ENCODE results near the gene GALNTL6. TPM values are rescaled to one million over a fixed set of nuclear protein-coding genes. Genes with fewer than 3 reads are reported as not detected.

Gene GALNTL6
- total and polyA plus RNA-seq, 2 experiments from 2014 or later = 0.38 to 0.40 TPM

DNA sequence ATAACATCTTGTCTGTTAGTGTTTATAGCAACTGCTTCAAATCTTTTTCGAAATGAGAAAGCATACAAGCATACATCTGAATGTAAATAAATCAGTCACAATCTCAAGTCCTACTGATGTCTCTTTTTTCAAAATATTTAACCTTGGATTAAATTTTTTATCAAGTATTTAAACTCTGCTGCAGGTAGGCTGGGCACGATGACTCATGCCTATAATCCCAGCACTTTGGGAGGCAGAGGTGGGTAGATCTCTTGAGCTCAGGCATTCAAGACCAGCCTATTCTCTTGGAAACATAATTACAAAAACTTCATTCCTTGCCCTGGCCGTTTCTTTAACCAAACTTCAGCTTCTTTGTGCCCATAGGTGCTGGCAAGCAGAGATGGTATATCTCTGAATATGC, 815.1 kb downstream of the GALNTL6 start:
- H3K36me3 ChIP-seq (ENCODE audit: insufficient read depth) = no peaks in the 10 kb centered on the region
- H3K9me2 ChIP-seq (ENCODE audit: insufficient read depth) = no peaks in the 10 kb centered on the region
- no peaks in the 10 kb centered on the region for H3K36me3 Mint-ChIP-seq (ENCODE audit: low read depth)
- TF ChIP-seq EZH2phosphoT487 (IDR thresholded peaks at IDR 0.05; ENCODE audit: unreplicated experiment) = no peak
- TF ChIP-seq, protein P1, sequence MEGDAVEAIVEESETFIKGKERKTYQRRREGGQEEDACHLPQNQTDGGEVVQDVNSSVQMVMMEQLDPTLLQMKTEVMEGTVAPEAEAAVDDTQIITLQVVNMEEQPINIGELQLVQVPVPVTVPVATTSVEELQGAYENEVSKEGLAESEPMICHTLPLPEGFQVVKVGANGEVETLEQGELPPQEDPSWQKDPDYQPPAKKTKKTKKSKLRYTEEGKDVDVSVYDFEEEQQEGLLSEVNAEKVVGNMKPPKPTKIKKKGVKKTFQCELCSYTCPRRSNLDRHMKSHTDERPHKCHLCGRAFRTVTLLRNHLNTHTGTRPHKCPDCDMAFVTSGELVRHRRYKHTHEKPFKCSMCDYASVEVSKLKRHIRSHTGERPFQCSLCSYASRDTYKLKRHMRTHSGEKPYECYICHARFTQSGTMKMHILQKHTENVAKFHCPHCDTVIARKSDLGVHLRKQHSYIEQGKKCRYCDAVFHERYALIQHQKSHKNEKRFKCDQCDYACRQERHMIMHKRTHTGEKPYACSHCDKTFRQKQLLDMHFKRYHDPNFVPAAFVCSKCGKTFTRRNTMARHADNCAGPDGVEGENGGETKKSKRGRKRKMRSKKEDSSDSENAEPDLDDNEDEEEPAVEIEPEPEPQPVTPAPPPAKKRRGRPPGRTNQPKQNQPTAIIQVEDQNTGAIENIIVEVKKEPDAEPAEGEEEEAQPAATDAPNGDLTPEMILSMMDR (conservative IDR thresholded peaks at IDR 0.05; ENCODE audit: low read depth in 2 of 2) = no peak
- TF ChIP-seq, protein P2, sequence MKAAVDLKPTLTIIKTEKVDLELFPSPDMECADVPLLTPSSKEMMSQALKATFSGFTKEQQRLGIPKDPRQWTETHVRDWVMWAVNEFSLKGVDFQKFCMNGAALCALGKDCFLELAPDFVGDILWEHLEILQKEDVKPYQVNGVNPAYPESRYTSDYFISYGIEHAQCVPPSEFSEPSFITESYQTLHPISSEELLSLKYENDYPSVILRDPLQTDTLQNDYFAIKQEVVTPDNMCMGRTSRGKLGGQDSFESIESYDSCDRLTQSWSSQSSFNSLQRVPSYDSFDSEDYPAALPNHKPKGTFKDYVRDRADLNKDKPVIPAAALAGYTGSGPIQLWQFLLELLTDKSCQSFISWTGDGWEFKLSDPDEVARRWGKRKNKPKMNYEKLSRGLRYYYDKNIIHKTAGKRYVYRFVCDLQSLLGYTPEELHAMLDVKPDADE (IDR thresholded peaks at IDR 0.05) = no peak
- no peak for TF ChIP-seq CREB1 (CRISPR knock-in tag; IDR thresholded peaks at IDR 0.05; ENCODE audit: low read depth)
- no peaks in the 10 kb centered on the region; the same call in 2 of the 3 replicates for H3K9me3 Mint-ChIP-seq
- no peaks in the 10 kb centered on the region for H3K27me3 Mint-ChIP-seq (ENCODE audit: insufficient read depth, low read depth, poor library complexity)
- H3K27me3 ChIP-seq (ENCODE audit: insufficient read depth) = no peaks in the 10 kb centered on the region
- H3K4me1 Mint-ChIP-seq = peaks cover 11% of the 10 kb centered on the region; the same call in 2 of the 3 replicates
- H3K4me3 Mint-ChIP-seq = no peak overlapping the region
- H2AFZ ChIP-seq = no peak overlapping the region
- H3K4me2 ChIP-seq = no peak overlapping the region
- no peaks in the 10 kb centered on the region for H3F3A ChIP-seq (replicated peaks; ENCODE audit: low read depth)
- H3K27ac Mint-ChIP-seq = no peak overlapping the region
- H3K4me3 ChIP-seq = no peak overlapping the region
- H3K4me1 ChIP-seq (ENCODE audit: insufficient read depth) = peaks cover 7% of the 10 kb centered on the region; the same call in 1 of the 2 replicates
- H3K79me2 ChIP-seq (replicated peaks; ENCODE audit: insufficient read depth) = no peaks in the 10 kb centered on the region
- H4K20me1 ChIP-seq (replicated peaks; ENCODE audit: insufficient read depth) = no peaks in the 10 kb centered on the region
- H3K27ac ChIP-seq (ENCODE audit: low read depth) = no peak overlapping the region
- ATAC-seq = no peak
- DNase-seq (ENCODE audit: low spot score) = no peak

DNA sequence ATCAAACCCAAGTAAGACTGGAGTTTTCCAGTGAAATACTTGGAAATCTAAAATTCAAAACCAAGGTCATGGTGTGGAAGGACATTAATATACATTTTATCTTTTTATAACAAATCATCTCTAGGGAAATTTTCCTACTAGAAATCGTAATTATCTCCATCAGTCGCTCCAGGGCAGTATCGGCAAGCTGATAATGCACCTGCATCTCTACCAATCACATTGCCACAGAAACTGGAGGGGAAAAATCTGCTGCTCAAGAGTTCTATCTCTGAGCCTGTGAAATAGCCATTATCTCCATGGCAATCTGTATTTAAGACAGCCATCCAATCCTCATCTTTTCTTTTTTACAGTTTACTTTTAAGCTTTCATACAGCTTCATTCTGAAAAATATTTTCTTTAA, 817.1 kb downstream of the GALNTL6 start:
- H3K36me3 Mint-ChIP-seq (ENCODE audit: low read depth) = no peaks in the 10 kb centered on the region
- no peak for ATAC-seq
- peaks cover 7% of the 10 kb centered on the region; the same call in 1 of the 2 replicates for H3K4me1 ChIP-seq (ENCODE audit: insufficient read depth)
- no peaks in the 10 kb centered on the region; the same call in 2 of the 3 replicates for H3K9me3 Mint-ChIP-seq
- H3K27ac Mint-ChIP-seq = no peak overlapping the region
- H3K4me1 Mint-ChIP-seq = peaks cover 11% of the 10 kb centered on the region; the same call in 2 of the 3 replicates
- no peak overlapping the region for H3K4me2 ChIP-seq
- H2AFZ ChIP-seq = no peak overlapping the region
- H3F3A ChIP-seq (replicated peaks; ENCODE audit: low read depth) = no peaks in the 10 kb centered on the region
- H3K36me3 ChIP-seq (ENCODE audit: insufficient read depth) = no peaks in the 10 kb centered on the region
- no peak overlapping the region for H3K4me3 ChIP-seq
- no peaks in the 10 kb centered on the region for H4K20me1 ChIP-seq (replicated peaks; ENCODE audit: insufficient read depth)
- no peak for DNase-seq (ENCODE audit: low spot score)
- no peak overlapping the region for H3K27ac ChIP-seq (ENCODE audit: low read depth)
- no peaks in the 10 kb centered on the region for H3K9me2 ChIP-seq (ENCODE audit: insufficient read depth)
- H3K79me2 ChIP-seq (replicated peaks; ENCODE audit: insufficient read depth) = no peaks in the 10 kb centered on the region
- H3K27me3 Mint-ChIP-seq (ENCODE audit: insufficient read depth, low read depth, poor library complexity) = no peaks in the 10 kb centered on the region
- no peaks in the 10 kb centered on the region for H3K27me3 ChIP-seq (ENCODE audit: insufficient read depth)
- no peak overlapping the region for H3K4me3 Mint-ChIP-seq
- no peak for TF ChIP-seq CREB1 (CRISPR knock-in tag; IDR thresholded peaks at IDR 0.05; ENCODE audit: low read depth)
- no peak for TF ChIP-seq POLR2AphosphoS5 (IDR thresholded peaks at IDR 0.05; ENCODE audit: low read depth)
- no peak for TF ChIP-seq ZNF114 (CRISPR knock-in tag; IDR thresholded peaks at IDR 0.05)
- no peak for TF ChIP-seq NANOG (IDR thresholded peaks at IDR 0.05; ENCODE audit: borderline replicate concordance)
- TF ChIP-seq, protein P3, sequence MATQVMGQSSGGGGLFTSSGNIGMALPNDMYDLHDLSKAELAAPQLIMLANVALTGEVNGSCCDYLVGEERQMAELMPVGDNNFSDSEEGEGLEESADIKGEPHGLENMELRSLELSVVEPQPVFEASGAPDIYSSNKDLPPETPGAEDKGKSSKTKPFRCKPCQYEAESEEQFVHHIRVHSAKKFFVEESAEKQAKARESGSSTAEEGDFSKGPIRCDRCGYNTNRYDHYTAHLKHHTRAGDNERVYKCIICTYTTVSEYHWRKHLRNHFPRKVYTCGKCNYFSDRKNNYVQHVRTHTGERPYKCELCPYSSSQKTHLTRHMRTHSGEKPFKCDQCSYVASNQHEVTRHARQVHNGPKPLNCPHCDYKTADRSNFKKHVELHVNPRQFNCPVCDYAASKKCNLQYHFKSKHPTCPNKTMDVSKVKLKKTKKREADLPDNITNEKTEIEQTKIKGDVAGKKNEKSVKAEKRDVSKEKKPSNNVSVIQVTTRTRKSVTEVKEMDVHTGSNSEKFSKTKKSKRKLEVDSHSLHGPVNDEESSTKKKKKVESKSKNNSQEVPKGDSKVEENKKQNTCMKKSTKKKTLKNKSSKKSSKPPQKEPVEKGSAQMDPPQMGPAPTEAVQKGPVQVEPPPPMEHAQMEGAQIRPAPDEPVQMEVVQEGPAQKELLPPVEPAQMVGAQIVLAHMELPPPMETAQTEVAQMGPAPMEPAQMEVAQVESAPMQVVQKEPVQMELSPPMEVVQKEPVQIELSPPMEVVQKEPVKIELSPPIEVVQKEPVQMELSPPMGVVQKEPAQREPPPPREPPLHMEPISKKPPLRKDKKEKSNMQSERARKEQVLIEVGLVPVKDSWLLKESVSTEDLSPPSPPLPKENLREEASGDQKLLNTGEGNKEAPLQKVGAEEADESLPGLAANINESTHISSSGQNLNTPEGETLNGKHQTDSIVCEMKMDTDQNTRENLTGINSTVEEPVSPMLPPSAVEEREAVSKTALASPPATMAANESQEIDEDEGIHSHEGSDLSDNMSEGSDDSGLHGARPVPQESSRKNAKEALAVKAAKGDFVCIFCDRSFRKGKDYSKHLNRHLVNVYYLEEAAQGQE (IDR thresholded peaks at IDR 0.05; ENCODE audit: unreplicated experiment) = no peak
- TF ChIP-seq ZNF331 (CRISPR knock-in tag; IDR thresholded peaks at IDR 0.05; ENCODE audit: low read depth) = no peak
